ENCODE measurements around the gene CAPN8. TPM values are rescaled to one million over a fixed set of nuclear protein-coding genes. Genes with fewer than 3 reads are reported as not detected.

CAPN8 gene
- total RNA-seq (56.1 TPM), polyA plus RNA-seq (ENCODE audit: insufficient read depth, low read depth, low replicate concordance) (0.84 TPM)
- long read RNA-seq, donor 1, partial matches to known transcripts: 222 of 224 reads
- long read RNA-seq, donor 1, other reads (novel, unspliced or antisense): 0 of 224 reads
- long read RNA-seq, donor 2, partial matches to known transcripts: 219 of 219 reads
- long read RNA-seq, donor 2, other reads (novel, unspliced or antisense): 0 of 219 reads
- long read RNA-seq, donor 3, partial matches to known transcripts: 398 of 398 reads
- long read RNA-seq, donor 3, other reads (novel, unspliced or antisense): 0 of 398 reads
- long read RNA-seq, donor 4, partial matches to known transcripts: 239 of 239 reads
- long read RNA-seq, donor 4, other reads (novel, unspliced or antisense): 0 of 239 reads
- long read RNA-seq, donor 5: 0 reads
- long read RNA-seq, donor 6: 0 reads
- long read RNA-seq, donor 7, partial matches to known transcripts: 6 of 16 reads
- long read RNA-seq, donor 7, other reads (novel, unspliced or antisense): 5 of 16 reads
- long read RNA-seq, donor 8, partial matches to known transcripts: 110 of 110 reads
- long read RNA-seq, donor 8, other reads (novel, unspliced or antisense): 0 of 110 reads
- long read RNA-seq, donor 9, partial matches to known transcripts: 124 of 124 reads
- long read RNA-seq, donor 9, other reads (novel, unspliced or antisense): 0 of 124 reads
- long read RNA-seq, donor 10, partial matches to known transcripts: 181 of 181 reads
- long read RNA-seq, donor 10, other reads (novel, unspliced or antisense): 0 of 181 reads

DNA sequence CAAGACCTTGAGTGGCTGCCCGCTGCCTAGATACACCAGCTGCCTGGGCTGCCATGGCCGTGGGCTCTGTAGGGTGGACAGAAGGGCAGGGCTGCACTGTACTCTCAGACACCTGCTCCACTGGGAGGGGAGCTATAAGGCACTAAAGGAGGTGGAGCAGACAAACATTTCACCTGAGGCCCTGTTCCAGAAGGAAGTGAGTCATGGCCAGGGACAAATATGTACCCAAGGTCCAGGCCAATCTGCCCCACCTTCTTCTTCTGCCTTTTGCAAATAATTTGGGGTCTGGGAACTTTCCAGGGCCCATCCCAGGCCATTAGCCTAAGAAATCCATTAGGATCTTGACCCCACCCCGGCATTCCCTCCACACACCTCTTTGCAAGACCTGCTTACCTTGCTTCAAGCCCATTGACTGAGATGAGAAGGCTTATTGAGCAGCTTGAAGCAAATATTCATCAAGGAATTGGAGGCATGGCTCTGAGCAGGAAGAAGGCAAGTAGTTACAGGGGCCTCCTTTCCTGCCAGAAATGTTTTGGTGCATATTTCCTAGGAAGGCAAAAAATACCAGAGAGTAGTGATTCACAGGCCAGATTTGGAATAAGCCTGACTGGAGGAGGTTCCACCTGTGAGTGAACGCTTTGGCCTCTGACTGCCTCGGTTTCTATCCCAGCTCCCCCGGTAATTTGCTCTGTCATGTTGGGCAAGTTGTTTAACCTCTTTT lies at the start of gene CAPN8:
Gene CAPN8 (minus strand): TSS at position 110 of the 721 bp plus-strand sequence. CDS start 55 bp downstream, at position 55.
- Histone ChIP-seq H3K9ac (ENCODE audit: low read length in 3 of 3) (no peak within 1 kb of the TSS), H3K27me3 (ENCODE audit: control insufficient read depth, insufficient read depth, low read length) (no peaks in the 10 kb centered on the region), H3K9me3 (ENCODE audit: control insufficient read depth in 2 of 3, insufficient read depth in 1 of 3, low read length in 3 of 3) (no peaks in the 10 kb centered on the region), H3K36me3 (ENCODE audit: control insufficient read depth in 2 of 3, insufficient read depth in 3 of 3, low read length in 3 of 3) (no peaks in the 10 kb centered on the region), H3K4me1 (ENCODE audit: control insufficient read depth in 2 of 3, insufficient read depth in 2 of 3, low read depth in 1 of 3, low read length in 3 of 3) (no peaks in the 10 kb centered on the region), H3K4me3 (ENCODE audit: low read length in 3 of 3) (no peak within 1 kb of the TSS), H3K27ac (ENCODE audit: low read depth in 2 of 2, low read length in 2 of 2) (no peak within 1 kb of the TSS)
- FAIRE-seq: no peak
- intact Hi-C loops (cut with DNase I): no loop called here
- peak in 1 of 5 donors; percentile 76 for DNase-seq
- TF ChIP-seq CTCF (IDR thresholded peaks at IDR 0.05; ENCODE audit: borderline replicate concordance, extremely low read depth, insufficient read depth): no peak

DNA sequence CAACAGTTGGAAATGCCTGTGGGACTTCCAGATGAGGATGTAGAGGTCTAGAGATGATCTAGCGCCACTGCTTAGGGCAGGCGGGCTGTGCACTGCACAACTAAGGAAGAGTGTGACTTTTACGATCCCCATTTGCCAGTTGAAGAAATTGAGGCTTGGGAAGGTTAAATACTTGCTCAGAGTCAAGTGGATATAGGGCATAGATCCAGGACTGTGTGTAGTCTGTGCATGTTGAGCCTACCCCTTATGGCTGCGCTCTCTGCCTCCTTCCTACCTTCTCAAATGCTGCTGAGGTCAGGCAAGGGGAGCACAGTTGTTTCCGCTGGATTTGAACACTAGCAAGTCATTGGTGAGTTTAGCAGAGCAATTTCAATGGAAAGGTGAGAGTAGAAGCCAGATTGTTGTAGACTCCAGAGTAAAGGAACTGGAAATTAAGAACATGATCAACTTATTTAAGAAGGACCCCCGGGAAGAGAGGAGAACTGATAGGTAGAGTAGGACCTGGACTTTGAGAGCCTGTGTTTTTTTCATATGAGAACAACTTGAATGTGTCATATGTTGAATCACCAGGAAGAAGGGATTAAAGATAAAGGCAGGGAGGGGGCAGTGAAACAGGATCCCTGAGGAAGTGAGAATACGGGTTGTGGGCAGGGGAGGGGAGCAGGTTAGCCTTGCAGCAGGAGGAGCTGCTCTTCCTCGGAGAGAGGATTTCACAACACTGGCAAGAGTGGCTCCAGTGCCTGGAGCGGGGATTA lies 49.5 kb upstream of the CAPN8 start:
- H3K4me1 ChIP-seq (ENCODE audit: control insufficient read depth in 2 of 3, insufficient read depth in 2 of 3, low read depth in 1 of 3, low read length in 3 of 3): peaks cover 0 to 49% (median 25%) of the 10 kb centered on the region in 3 donors
- peak overlapping the region; percentile 54 to 68 for H3K27ac ChIP-seq (ENCODE audit: low read depth in 2 of 2, low read length in 2 of 2)
- H3K4me3 ChIP-seq (ENCODE audit: low read length in 3 of 3): peak overlapping the region in 2 of 3 donors; percentile 35 to 42
- peaks cover 0 to 12% (median 7%) of the 10 kb centered on the region in 3 donors for H3K36me3 ChIP-seq (ENCODE audit: control insufficient read depth in 2 of 3, insufficient read depth in 3 of 3, low read length in 3 of 3)
- H3K9ac ChIP-seq (ENCODE audit: low read length in 3 of 3): peak overlapping the region in 2 of 3 donors; percentile 51 to 59
- FAIRE-seq: no peak
- DNase-seq: no peak
- intact Hi-C loops (cut with DNase I): loop anchor here (5.0 kb wide), 1 partner anchor 32 kb away; no protein-coding TSS in a partner anchor
- TF ChIP-seq CTCF (IDR thresholded peaks at IDR 0.05; ENCODE audit: borderline replicate concordance, extremely low read depth, insufficient read depth): no peak
- no peaks in the 10 kb centered on the region for H3K9me3 ChIP-seq (ENCODE audit: control insufficient read depth in 2 of 3, insufficient read depth in 1 of 3, low read length in 3 of 3)
- H3K27me3 ChIP-seq (ENCODE audit: control insufficient read depth, insufficient read depth, low read length): no peaks in the 10 kb centered on the region

DNA sequence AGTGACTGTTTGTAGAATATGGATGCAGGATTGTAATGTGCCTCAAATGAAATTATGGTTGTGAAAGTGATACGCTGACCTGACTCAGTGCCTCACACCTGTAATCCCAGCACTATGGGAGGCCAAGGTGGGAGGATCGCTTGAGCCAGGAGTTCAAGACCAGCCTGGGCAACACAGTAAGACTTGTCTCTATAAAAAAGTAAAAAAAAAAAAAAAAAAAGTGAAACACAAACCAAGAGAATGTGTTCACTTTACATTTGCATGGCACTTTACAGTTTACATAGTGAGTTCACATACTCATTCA lies 48.9 kb upstream of the CAPN8 start:
- Histone ChIP-seq H3K27ac (ENCODE audit: low read depth in 2 of 2, low read length in 2 of 2) (peak overlapping the region in 1 of 2 donors; percentile 97), H3K27me3 (ENCODE audit: control insufficient read depth, insufficient read depth, low read length) (no peaks in the 10 kb centered on the region), H3K4me3 (ENCODE audit: low read length in 3 of 3) (peak overlapping the region in 2 of 3 donors; percentile 9 to 85), H3K9ac (ENCODE audit: low read length in 3 of 3) (peak overlapping the region in 2 of 3 donors; percentile 30 to 96), H3K9me3 (ENCODE audit: control insufficient read depth in 2 of 3, insufficient read depth in 1 of 3, low read length in 3 of 3) (no peaks in the 10 kb centered on the region), H3K36me3 (ENCODE audit: control insufficient read depth in 2 of 3, insufficient read depth in 3 of 3, low read length in 3 of 3) (peaks cover 0 to 12% (median 7%) of the 10 kb centered on the region in 3 donors), H3K4me1 (ENCODE audit: control insufficient read depth in 2 of 3, insufficient read depth in 2 of 3, low read depth in 1 of 3, low read length in 3 of 3) (peaks cover 0 to 45% (median 23%) of the 10 kb centered on the region in 3 donors)
- TF ChIP-seq CTCF (IDR thresholded peaks at IDR 0.05; ENCODE audit: borderline replicate concordance, extremely low read depth, insufficient read depth): no peak
- DNase-seq (no peak), FAIRE-seq (no peak)
- intact Hi-C loops (cut with DNase I): loop anchor here (5.0 kb wide), 1 partner anchor 33 kb away; no protein-coding TSS in a partner anchor
